NB4 (cell line): ENCODE results near the gene SH3YL1.

ENCODE experiments used
- DNase-seq: peaks from one replicate; pipeline ENCODE4 v3.0.0; 2010; ENCODE audit warnings: low read depth
- H3K4me3 ChIP-seq: one replicate; pipeline ENCODE4 v1.5.1; 2011; ENCODE audit warnings: mild to moderate bottlenecking, low read depth, low read length, moderate library complexity
- CTCF ChIP-seq: IDR thresholded peaks from one replicate; pipeline ENCODE4 v1.5.1; 2012; ENCODE audit warnings: low read depth, low read length
- MYC ChIP-seq: IDR thresholded peaks from 2 replicates; pipeline ENCODE4 v1.6.1; 2011; ENCODE audit warnings: low read depth, low read length
- POLR2A ChIP-seq: IDR thresholded peaks from 2 replicates; pipeline ENCODE4 v1.6.1; 2011; ENCODE audit warnings: mild to moderate bottlenecking; ENCODE audit not compliant: insufficient read length; ENCODE audit errors: extremely low read depth
- TF ChIP-seq, protein P1 (sequence below): IDR thresholded peaks from 2 replicates; pipeline ENCODE4 v1.6.1; 2011; ENCODE audit warnings: low read depth, low read length

The SH3YL1 gene

DNA sequence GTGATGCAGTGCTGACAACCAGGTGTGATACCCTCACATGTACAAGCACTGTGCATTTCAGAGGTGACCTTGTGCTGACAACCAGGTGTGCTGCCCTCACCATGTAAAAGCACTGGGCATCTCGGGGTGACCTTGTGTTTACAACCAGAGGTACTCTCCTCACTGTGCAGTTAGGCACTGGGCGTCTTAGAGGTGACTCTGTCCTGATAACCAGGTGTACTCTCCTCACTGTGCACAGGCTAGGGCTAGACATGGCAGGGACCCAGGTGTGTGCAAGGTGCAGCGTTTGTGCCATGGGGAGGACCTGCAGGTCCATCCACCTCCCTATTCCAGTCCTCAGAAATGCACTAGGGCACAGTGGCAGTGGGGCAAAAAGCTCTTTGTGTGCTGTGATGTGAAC lies 32.5 kb upstream of the SH3YL1 start:
- no peak overlapping the region for H3K4me3 ChIP-seq
- DNase-seq = no peak
- TF ChIP-seq CTCF = no peak
- TF ChIP-seq MYC = no peak

DNA sequence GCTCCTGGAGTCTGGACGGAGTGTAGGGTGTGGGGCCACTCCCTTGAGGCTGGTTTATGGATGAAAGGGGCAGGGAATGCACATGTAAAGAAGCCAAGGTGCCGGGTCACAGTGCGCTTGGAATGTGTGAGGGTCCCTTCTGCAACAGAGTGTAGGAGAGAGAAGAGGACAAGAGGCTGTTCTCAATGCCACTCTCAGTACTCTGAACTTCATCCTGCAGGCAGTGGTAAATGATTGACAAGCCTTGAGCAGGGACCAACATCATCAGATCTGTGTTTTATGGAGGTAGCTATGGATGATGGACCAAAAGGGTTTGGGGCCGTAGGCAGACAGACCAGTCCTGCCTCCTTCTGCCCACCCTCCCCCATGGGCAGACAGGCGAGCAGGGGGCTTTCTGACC lies 31.3 kb upstream of the SH3YL1 start:
- no peak overlapping the region for H3K4me3 ChIP-seq
- no peak for DNase-seq
- TF ChIP-seq MYC (no peak), CTCF (no peak), POLR2A (no peak)
- TF ChIP-seq, protein P1, sequence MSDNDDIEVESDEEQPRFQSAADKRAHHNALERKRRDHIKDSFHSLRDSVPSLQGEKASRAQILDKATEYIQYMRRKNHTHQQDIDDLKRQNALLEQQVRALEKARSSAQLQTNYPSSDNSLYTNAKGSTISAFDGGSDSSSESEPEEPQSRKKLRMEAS = no peak

- no peak overlapping the region for H3K4me3 ChIP-seq
- no peak for TF ChIP-seq CTCF
- TF ChIP-seq MYC = no peak
- no peak for TF ChIP-seq POLR2A
- TF ChIP-seq, protein P1 = no peak
- peak; percentile 21 for DNase-seq
Observed at GRCh38 chr2:290090-290722, 26.4 kb upstream of the SH3YL1 start.

DNA sequence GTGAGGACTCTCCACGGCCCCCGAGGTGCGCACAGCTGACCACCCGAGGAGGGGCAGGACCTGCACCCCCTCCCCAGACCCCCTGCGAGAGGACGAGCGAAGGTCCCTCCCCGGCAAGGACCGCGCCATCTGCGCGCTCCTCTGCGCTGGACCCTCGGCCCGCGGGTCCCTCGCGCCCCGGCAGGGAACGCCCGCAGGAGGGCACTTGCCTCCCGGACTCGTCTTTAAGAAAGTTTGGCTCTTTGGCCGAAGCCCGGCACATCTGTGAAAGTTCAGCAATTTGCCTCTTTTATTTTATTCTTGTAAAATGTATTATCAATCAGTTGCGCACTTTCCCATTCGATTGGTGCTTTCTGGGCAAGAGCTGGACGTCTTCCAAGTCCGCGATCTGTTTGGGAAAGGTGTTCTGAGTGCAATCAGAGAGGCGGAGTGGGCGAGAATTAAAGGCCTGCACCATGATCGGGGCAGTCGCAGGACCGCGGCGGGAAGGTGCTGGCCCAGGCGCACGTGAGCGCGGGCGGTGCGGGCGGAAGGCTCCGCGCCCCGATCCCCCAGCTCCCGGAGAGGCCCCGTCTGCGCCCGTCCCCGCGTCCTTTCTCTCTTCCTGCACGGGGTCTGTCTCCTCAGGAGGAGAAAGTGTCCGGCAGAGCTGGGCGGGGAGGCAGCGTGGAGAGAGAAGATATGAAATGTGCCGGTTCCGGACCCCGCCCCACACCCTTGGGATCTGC lies 25.7 kb upstream of the SH3YL1 start:
- no peak overlapping the region for H3K4me3 ChIP-seq
- no peak for DNase-seq
- TF ChIP-seq, protein P1 = no peak
- TF ChIP-seq POLR2A = no peak
- no peak for TF ChIP-seq MYC
- TF ChIP-seq CTCF = no peak

GRCh38 chr2:288758-289361 lies 25.0 kb upstream of the SH3YL1 start:
- DNase-seq = no peak
- TF ChIP-seq MYC (no peak), CTCF (no peak), POLR2A (no peak)
- TF ChIP-seq, protein P1 = no peak
- H3K4me3 ChIP-seq = no peak overlapping the region
